HG02642 (cell line): Measurements from ENCODE around the gene ALOX5AP.

ENCODE experiments used
- ATAC-seq: cut with Tn5 transposase; IDR thresholded peaks from one replicate; pipeline ENCODE4 v1.9.1; 2021; ENCODE audit warnings: mild to moderate bottlenecking; ENCODE audit not compliant: unreplicated experiment, poor library complexity

Gene ALOX5AP

DNA sequence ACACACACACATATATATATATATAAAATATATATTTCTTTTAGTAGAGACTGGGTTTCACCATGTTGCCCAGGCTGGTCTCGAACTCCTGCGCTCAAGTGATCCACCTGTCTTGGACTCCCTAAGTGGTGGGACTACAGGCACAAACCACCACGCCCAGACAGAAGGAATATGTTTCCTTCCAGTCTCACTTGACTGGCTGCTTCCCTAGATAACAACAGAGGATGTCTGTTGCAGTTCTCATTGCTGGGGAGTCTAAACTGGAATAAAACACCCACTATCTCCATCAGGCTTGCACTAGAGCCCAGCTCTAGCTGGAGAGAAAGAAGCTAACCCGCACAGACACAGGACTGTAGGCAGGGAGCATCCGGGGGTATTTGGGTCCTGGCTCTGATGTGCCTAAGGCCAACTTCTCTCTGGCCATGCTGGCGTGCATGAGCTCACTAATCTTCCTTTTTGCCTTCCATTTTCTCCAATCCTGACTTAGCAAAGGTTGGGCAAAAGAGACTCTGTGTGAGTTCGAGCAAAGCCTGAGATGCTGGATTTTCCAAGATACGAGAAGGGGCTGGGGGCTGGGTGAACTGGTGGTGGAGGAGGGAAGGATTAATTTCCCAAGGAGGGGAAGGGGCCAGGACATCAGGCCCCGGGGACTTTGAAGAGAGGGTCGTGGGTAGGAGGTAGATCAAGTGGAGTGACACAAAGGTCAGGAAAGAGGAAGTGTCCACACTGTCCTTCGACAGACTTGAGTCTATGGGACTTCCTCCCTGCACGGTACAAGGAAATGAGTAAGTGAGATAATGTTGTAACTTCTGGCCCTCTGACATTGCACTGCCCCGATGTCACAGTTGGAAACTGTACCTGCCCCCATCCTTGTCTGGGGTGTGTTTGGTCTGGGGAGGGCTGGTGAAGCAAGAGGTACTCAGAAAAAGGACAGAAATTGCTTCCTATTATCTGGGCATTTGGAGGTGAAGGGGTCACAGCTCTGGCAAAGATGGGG lies 22.5 kb upstream of the ALOX5AP start:
- no peak for ATAC-seq

DNA sequence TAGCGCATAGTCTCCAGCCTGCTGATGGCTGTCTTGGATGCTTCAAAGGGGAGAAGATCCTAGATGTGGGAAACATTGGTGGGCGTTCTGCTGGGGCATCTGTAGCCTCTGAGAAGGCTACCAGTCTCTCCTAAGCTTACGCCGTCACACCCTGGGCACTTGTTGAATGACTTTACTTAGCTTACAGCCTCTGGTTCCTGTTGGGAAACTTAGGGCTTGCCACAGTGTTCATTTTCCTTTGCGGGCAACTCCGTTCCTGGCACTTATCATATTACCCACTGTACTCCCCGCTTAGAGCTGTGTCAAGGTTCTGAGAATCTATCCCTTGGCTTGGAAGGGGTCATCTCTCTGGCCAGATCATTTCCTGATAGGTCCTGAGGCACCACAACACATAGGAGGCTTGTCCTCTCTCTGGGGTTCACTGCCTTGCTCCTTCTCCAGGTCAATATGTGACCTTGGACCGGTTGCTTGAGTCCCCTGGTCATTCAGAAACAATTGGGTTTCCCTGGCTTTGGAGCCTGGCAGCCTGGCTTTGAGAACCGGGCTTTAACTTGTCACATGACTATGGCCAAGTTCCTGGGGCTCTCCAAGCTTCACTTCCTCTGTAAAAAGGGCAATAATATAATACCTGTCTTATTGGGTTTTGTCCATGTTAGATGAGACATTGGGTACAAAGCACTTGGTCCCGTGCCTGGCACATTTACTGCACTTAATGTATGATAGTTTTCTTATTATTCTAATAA lies 20.5 kb upstream of the ALOX5AP start:
- no peak for ATAC-seq

DNA sequence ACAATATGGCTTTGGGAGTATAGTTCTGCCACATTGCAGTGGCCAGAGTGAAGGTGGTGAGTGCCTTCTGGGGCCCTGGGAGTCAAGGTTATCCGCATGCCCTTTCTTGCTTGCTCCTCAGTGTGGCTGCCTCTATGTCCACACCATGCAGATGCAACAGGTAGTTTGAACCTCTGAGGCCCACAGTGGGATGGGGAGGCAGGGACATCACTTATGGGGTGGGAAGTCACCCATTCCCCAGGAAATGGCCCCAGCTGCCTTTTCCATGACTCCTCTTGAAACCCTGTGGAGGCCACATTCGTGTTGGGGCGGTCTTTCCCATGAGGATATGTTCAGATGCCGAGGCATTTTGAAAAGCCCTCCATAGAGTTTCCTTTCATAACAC lies 20.0 kb upstream of the ALOX5AP start:
- no peak for ATAC-seq

DNA sequence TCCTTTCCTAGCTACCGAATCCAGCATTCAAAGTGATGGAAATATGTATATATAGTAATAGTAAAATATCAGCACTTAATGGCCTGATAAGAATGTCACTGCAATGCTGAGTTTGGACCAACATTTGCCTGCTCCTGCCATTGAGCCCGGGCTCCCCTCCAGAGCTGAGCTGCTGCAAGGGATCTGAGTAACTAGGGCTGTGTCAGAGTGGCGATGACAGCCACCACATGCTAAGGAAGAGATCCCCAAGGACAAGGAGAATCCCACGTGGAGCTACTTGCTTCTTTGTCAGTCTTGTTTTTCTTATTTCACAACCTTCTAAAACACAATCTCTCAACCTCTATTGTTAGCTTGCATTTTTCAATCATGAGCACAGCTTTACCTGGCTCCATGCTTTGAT lies 19.5 kb upstream of the ALOX5AP start:
- ATAC-seq, result no peak

DNA sequence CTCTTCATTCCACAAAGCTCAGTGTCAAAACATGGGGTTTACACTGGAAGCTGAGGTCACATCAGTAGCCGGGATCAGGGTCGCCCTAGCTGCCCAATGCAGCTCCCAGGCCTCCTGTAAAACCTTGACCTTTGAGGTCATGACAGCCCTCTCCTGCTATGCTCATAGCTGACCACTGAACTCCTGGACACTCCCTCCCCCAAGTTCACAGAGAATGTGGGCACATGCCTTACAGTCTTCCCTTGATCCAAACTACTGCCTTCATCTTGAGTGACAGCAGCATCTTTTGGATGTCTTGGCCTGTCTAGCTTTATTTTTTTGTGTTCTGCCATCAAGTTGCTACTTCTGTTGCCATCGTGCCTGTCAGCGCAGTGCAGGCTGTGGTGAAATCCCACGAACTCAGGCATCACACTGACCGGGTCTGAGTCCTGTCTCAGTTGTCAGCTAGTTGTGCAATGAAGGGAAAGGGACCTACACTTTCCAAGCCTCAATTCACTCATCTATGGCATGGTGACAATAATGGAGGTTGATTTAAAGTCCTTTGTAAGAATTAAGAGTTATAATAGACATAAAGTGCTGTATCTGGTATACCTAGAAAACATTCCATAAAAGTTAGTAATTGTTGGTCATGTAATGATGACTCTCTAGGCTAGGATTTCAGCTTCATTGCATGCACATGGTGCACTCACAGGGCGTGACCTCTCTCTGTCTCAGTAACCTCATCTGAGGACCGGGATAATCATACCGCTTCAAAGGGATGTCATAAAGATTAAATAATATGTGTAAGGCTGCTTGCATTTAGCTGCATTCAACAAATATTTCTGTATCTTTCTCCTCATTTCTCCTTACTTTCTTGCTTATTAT lies 16.4 kb upstream of the ALOX5AP start:
- ATAC-seq, result no peak

DNA sequence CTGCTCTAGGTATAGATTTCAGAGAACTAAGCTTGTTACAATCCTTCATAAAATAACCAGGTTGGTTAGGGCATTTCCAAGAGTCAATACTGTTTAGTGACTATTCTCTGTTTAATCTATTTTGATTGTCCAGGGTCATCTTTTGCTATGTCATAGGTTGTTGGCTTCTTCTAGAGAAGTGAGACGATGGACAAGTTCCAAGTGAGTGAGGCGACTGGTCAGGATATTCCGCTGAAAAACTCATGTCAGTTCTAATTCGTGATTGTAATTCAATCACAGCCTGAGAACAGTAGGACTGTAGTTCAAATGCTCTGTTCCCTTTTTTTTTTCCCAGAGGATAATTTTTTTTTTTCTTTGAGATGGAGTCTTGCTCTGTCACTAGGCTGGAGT lies 15.8 kb upstream of the ALOX5AP start:
- ATAC-seq, result no peak

DNA sequence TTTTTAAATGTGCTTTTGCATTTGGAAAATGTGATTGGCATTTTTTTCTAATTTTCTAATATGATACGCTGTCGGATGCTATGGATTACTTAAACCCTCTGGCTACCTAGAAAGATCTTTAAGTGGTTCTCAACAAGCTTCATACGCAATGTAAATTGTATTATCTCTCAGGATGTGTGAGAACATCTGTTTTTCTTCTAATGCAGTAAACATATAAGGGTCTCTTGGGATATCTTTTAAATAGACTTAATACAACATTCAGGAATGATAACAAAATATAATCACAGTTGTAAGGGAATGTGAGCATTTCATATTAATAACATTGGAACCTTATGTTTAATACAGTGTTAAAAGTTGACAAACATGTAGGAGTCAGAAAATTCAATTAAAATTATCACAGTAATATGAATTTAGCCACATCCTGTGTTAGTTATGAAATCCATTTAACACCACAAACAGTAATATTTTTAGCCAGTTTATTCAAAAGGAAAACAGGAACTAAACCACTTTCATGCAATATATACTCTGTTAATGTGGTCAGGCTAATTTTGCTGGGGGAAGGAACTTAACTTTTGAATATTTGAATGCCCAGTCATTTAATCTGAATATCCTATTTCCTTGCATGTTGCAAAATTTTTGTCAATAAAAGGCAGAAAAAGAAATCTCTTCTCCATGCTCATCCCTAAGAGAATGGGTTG lies 15.0 kb upstream of the ALOX5AP start:
- peak; percentile 58 for ATAC-seq

DNA sequence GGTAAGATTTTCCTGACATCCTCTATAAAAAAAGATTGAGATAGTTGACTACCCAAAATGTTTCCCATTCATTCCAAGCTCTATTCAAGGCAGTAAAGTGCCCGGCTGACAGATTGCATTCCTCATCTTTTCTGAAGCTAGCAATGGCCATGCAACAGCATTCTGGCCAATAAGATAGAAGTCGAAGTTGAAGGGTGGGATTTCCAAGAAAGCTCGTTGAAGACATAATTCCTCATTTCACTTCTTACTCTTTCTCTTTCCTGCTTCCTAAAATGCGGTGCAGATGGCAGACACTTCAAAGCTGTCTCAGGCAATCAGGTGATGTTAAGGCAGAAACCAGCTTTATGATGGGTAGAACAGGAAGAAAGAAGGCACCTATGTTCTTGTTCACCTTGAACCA lies 13.4 kb upstream of the ALOX5AP start:
- ATAC-seq, result no peak

DNA sequence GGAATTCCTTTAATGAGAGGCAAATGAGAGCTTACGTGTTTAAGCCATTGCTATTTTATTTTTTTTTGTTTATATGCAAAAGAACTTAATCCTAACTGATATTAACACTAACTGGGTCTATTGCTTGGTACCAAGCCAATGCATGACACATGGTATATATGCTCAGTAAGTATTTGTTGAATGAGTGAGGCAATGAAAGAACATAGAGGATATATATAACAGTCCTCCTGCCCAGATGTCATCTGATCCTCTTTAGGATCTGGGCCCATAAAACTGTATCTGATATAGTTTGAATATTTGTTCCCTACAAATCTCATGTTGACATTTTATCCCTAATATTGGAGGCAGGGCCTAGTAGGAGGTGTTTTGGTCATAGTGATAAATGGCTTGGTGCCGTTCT lies 13.0 kb upstream of the ALOX5AP start:
- ATAC-seq, result no peak

DNA sequence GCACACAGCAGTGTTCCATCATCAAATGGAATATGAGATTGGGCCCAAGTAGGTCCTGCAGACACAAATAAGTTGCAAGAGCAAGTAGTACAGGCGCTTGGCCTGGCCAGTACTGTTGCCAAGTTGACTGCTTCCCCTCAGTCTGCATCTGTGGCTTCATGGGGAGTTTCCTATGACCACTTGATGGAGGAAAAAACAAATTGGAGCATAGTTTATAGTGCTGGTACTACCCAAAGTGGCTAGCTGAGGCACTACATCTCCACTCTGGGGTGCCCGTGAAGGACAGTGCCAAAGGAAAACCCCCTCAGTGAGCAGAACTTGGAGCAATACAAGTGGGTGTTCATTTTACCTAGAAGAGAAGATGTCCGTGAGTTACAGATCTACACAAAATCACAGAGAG lies 10.6 kb upstream of the ALOX5AP start:
- no peak for ATAC-seq

DNA sequence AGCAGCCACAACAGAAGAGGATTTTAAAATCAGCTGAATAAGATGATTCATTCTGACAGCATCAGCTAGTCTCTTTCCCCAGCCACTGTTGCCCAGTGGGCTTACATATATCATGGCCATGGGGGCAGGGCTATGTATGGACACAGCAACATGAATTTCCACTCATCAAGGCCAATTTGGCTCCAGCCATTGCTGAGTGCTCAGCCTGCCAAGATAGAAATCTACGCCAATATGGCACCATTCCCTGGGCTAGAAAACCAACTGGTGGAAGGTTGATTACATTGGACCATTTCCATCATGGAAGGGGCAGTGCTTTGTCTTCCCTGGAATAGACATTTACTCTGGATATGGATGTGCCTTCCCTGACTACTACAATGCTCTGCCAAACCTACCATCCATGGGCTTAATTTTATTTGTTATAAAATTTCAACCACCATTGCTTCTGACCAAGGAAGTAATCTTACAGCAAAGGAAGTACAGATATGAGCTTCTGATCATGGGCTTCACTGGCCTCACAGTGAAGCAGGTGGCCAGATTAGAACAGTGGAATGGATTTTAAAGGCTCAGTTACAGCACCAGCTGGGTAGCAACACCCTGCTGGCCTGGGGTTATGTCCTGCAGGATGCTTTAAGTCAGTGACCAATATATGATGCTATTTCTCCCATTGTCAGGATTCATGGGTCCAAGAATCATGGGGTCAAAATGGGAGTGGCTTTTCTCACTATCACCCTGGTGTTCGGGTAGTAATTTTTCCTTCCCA lies 9.8 kb upstream of the ALOX5AP start:
- ATAC-seq, result no peak

DNA sequence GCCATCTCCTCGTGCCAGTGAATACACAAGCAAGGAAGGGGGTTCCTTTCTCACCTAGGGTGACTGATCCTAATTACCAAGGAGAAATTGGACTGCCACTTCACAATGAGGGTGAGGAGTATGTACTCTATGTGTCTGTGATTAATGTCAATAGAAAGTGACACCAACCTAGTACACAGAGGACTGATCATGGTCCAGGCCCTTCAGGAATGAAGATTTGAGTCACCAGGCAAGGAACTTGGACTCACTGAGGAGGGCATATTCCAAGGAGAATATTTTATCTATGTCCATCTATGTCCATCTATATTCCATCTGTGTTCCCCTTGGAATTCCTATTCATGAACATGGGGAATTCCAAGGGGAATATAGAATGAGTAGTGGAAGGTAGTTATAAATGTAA lies 9.2 kb upstream of the ALOX5AP start:
- no peak for ATAC-seq

DNA sequence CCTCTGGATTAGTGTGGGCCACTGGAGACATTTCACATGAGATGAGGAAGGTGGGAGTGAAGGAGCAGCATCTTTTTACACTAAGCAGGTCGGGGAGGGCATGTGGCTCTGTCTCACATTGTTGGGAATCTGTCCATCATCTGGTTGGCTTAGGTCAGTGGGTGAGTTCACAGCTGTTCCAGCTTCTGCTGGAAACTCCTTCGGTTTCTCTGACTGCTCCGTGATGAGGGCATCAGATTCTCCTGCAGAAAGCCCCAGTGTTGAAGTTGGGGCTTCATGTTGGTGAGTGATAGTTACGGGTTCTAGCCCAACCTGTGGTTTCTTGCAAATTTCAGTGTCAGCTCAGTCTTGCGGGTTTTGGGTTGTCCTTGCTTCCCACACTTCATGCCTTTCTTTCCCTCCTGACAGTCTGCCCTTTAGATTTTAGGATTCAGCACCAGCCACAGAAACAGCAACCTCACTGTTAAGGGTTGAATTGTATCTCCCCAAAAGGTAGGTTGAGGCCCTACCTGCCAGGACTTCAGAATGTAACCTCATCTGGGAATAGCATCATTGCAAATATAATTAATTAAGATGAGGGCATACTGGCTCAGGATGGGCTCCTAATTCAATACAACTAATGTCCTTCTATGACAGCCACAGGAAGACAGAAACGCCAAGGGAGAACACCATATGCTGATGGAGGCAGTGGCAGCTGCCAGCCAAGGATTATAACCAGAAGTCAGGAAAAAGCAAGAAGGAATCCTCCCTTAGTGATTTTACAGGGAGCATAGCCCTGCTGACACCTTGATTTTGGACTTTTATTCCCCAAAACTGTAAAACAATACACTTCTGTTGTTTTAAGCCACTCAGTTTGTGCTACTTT lies 7.6 kb upstream of the ALOX5AP start:
- no peak for ATAC-seq

DNA sequence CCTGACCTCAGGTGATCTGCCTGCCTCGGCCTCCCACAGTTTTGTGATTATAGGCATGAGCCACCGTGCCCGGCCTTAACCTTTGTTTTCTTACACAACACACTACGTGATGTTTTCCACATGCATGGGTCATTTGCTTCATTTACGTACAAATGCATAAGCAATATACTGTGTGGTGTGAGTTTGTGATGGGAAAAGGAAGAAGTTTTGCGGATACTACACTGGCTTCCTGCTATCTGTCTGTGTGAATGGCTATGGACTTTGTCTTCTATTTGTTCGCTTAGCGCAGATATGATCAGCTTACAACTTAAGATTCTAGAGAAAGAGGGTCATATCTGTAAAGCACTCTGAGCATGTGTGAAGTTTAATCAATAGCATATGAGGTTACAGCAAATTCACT lies 5.5 kb upstream of the ALOX5AP start:
- no peak for ATAC-seq

DNA sequence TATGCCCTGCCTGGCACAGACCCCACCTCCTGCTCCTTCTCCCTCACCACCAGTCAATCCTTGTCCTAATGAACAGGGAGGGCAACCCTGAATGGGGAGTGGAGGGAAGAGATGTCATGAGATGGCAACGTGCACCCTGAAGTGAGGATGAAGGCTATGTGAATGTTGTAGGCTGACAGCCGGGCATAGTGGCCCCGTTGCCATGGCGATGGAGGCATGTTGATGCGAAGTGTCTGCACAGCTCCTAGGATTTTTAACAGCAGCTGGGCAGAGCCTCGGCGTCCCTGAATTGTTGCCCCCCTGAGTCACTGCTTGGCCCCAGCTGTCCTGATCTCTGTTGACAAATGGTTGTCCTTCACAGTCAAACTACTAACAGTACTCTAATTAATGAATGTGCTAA lies 4.8 kb upstream of the ALOX5AP start:
- ATAC-seq, result no peak

DNA sequence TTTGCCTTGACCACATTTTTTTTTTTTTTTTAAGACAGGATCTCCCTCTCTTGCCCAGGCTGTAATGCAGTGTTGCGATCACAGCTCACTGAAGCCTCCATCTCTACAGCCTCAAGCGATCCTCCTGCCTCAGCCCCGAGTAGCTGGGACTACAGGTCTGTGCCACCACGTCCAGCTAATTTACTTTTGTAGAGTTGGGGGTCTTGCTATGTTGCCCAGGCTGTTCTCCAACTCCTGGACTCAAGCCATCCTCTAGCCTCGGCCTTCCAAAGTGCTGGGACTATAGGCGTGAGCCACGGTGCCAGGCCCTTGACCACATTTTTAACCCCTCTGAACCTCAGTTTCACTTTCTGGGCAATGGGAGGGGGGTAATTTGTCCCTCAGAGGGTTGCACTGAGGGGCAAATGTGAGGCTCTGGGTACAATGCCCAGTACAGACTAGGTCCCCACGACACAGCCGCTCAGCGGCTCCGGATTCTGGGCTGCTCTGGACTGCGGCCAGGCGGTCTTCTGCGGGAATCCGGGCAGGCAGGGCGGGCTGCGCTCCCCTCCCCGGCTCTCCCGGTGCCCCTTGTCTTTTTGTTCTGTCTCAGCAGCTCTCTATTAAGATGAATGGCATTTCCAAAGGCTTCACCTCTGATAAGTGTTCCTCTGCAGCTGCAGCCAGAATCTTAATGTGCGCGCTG lies 3.8 kb upstream of the ALOX5AP start:
- no peak for ATAC-seq

DNA sequence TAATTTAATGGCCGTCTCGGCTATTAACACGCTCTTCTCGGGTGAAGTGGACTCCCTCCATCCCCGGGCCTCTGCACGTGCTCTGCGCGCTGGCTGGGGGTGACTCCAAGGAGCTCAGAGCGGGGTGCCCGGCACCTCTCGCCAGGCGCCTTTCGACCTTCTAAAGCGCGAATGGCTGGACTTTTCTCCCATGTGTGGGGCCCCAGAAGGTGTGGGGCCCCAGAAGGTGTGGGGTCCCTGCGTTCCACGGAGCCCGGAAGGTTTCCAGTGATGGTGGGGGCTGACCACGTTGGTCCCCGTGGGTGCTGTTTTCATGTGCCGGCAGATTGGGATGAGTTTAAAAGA lies 3.3 kb upstream of the ALOX5AP start:
- no peak for ATAC-seq

DNA sequence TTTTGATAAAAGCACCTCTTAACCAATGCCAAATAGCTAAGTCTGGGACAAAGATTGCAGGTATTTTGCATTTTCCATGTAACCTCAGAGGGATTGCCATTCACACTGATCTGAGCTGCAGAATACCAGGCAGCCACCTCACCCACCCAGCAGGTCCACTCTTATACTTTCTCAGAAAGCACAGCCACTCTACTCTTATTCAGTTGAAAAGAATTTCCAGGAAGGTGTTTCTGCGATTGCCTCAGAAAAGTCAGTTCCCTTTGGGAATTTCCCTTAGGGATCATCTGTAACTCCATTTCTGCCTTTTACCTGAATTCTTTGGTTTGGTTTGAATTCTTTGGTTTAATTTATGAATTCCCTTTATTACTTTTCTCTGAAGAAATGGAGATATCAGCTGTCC lies 904 bp upstream of the ALOX5AP start:
- no peak for ATAC-seq
